SK-N-DZ (cell line): ENCODE results near the gene IPCEF1.

Experiments
- DNase-seq: peaks from one replicate; pipeline ENCODE4 v3.0.0-alpha.2; 2015; ENCODE audit warnings: low spot score

The IPCEF1 gene

DNA sequence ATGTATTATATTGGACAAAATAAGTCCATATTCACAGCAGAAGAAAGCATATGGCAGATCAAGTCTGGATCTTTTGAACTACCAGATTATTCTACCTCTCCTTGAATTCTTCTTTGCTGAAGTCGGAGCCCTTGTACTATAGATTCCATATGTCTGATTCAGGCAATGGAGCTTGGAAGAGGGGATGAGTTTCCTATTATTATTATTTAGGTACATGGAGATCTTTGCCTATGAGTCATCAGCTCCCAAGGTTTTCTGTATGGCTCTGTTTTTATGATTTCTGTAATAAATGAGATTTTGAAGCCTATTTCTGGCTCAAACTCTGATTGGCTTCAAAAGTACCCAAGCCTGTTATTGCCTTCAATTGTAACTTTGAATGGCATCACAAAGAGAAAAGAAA, 245.6 kb downstream of the IPCEF1 start:
- no peak for DNase-seq

DNA sequence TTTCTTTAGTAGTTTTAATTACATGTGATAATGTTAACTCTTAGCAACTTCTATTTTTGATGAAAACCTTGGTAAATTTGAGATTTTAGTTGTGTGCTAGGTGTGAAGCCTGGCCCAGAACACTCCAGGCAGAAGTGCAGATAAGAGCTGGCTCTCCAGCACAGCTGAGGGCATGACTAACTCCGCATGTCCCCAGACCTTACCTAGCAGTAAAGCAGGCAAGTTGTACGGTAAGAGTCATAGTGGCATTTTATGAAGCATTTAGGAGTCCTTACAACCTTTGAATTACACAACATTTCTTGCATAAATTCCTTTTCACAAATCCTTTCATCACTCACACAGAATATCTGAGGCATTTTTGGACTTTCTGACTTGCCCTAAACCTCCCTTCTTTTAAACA, 250.4 kb downstream of the IPCEF1 start:
- DNase-seq: no peak
